Lower leg skin (tissue), 3 donors: Measurements from ENCODE around the gene TTC7B.

Source experiments
- POLR2A ChIP-seq, 2 donors: fragments of 450-650 bp; IDR thresholded peaks; one replicate each; pipeline ENCODE4 v1.6.1; 2016 to 2017; ENCODE audit warnings: antibody characterized with exemption in 2 of 2, mild to moderate bottlenecking in 1 of 2, moderate library complexity in 1 of 2
- TF ChIP-seq, protein P1 (sequence below), 3 donors: fragments of 450-650 bp; IDR thresholded peaks; one replicate each; pipeline ENCODE4 v1.5.1; 2016; ENCODE audit warnings: antibody characterized with exemption in 3 of 3, mild to moderate bottlenecking in 3 of 3, moderate library complexity in 2 of 3

- TF ChIP-seq, protein P1, sequence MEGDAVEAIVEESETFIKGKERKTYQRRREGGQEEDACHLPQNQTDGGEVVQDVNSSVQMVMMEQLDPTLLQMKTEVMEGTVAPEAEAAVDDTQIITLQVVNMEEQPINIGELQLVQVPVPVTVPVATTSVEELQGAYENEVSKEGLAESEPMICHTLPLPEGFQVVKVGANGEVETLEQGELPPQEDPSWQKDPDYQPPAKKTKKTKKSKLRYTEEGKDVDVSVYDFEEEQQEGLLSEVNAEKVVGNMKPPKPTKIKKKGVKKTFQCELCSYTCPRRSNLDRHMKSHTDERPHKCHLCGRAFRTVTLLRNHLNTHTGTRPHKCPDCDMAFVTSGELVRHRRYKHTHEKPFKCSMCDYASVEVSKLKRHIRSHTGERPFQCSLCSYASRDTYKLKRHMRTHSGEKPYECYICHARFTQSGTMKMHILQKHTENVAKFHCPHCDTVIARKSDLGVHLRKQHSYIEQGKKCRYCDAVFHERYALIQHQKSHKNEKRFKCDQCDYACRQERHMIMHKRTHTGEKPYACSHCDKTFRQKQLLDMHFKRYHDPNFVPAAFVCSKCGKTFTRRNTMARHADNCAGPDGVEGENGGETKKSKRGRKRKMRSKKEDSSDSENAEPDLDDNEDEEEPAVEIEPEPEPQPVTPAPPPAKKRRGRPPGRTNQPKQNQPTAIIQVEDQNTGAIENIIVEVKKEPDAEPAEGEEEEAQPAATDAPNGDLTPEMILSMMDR (IDR thresholded peaks at IDR 0.05), result no peak
- no peak for TF ChIP-seq POLR2A (IDR thresholded peaks at IDR 0.05)
Measured at GRCh38 chr14:90828642-90829487, 12.6 kb upstream of the TTC7B start.
